Endothelial cell of umbilical vein (primary cell): ENCODE results near the gene GPAT3.

Source experiments
- CTCF ChIP-seq, 2 donors: IDR thresholded peaks; 1 replicate in 1 of 2; 2 replicates in 1 of 2; pipeline ENCODE4 v1.5.1; 2011; ENCODE audit warnings: low read length in 2 of 2, mild to moderate bottlenecking in 2 of 2, moderate library complexity in 2 of 2, control low read depth in 1 of 2, inconsistent platforms in 1 of 2, low read depth in 1 of 2; ENCODE audit not compliant: insufficient read depth in 1 of 2; ENCODE audit errors: extremely low read depth in 1 of 2
- EZH2 ChIP-seq: IDR thresholded peaks from 2 replicates; pipeline ENCODE4 v1.6.1; 2012; ENCODE audit warnings: borderline replicate concordance, low read depth, mild to moderate bottlenecking, moderate library complexity, low read length, inconsistent platforms; ENCODE audit not compliant: severe bottlenecking
- MAX ChIP-seq: IDR thresholded peaks from 2 replicates; pipeline ENCODE4 v1.6.1; 2011; ENCODE audit not compliant: insufficient read depth, insufficient read length
- MYC ChIP-seq: IDR thresholded peaks from one replicate; pipeline ENCODE4 v1.6.1; 2011; ENCODE audit warnings: mild to moderate bottlenecking, low read depth, low read length
- POLR2A ChIP-seq: IDR thresholded peaks from 2 replicates; pipeline ENCODE4 v1.6.1; 2012; ENCODE audit warnings: low read depth, mild to moderate bottlenecking, control low read depth, low read length
- POLR2AphosphoS5 ChIP-seq: IDR thresholded peaks from 2 replicates; pipeline ENCODE4 v1.6.1; 2012; ENCODE audit warnings: low read depth, mild to moderate bottlenecking, control low read depth, low read length, moderate library complexity; ENCODE audit not compliant: insufficient read depth

- TF ChIP-seq CTCF (IDR thresholded peaks at IDR 0.05; ENCODE audit: extremely low read depth in 1 of 2, insufficient read depth in 1 of 2, low read depth in 1 of 2, low read length in 2 of 2) = no peak
- no peak for TF ChIP-seq POLR2AphosphoS5
- TF ChIP-seq POLR2A = no peak
- no peak for TF ChIP-seq MYC
- TF ChIP-seq EZH2 = no peak
- no peak for TF ChIP-seq MAX
These were observed 13.7 kb upstream of the GPAT3 start for GRCh38 chr4:83522239-83522638.
